ENCODE results near the gene BLOC1S5.

BLOC1S5 gene

GRCh38 chr6:8063761-8064637, at the start of gene BLOC1S5:
TSS of gene BLOC1S5 (minus strand) at chr6:8064389. CDS start at chr6:8064376, 13 bp downstream.
- peak; percentile 57 to 97 (median 92) for DNase-seq

GRCh38 chr6:8113131-8113654, 49.0 kb upstream of the BLOC1S5 start:
- no peak for DNase-seq

GRCh38 chr6:8110725-8111124, 46.5 kb upstream of the BLOC1S5 start:
- no peak for DNase-seq

GRCh38 chr6:8110117-8110721, 46.0 kb upstream of the BLOC1S5 start:
- no peak for DNase-seq

- DNase-seq: no peak
These were observed 44.8 kb upstream of the BLOC1S5 start for GRCh38 chr6:8108759-8109539.

- peak in 4 of 56 donors; percentile 1 to 17 (median 9) for DNase-seq
These were observed 44.0 kb upstream of the BLOC1S5 start for GRCh38 chr6:8108031-8108660.

GRCh38 chr6:8105791-8106190, 41.6 kb upstream of the BLOC1S5 start:
- no peak for DNase-seq

- DNase-seq: no peak
These were observed 39.5 kb upstream of the BLOC1S5 start for GRCh38 chr6:8103726-8104125.

- peak; percentile 55 to 98 (median 92) for DNase-seq
These were observed 38.2 kb upstream of the BLOC1S5 start, which contains the start of gene EEF1E1 for GRCh38 chr6:8102122-8102958. TSS of gene EEF1E1 (minus strand) at chr6:8102548. CDS start at chr6:8102521, 27 bp downstream.

- DNase-seq: no peak
These were observed 36.1 kb upstream of the BLOC1S5 start for GRCh38 chr6:8100159-8100854.

- DNase-seq: no peak
These were observed 26.5 kb upstream of the BLOC1S5 start for GRCh38 chr6:8090650-8091049.

- DNase-seq: no peak
These were observed 24.7 kb upstream of the BLOC1S5 start for GRCh38 chr6:8088886-8089285.

GRCh38 chr6:8087870-8088754, 23.9 kb upstream of the BLOC1S5 start:
- DNase-seq: no peak

- DNase-seq: no peak
These were observed 22.6 kb upstream of the BLOC1S5 start for GRCh38 chr6:8086755-8087306.

GRCh38 chr6:8085053-8085511, 20.9 kb upstream of the BLOC1S5 start:
- no peak for DNase-seq

- no peak for DNase-seq
These were observed 20.4 kb upstream of the BLOC1S5 start for GRCh38 chr6:8084586-8084985.

GRCh38 chr6:8082954-8083858, 19.0 kb upstream of the BLOC1S5 start:
- no peak for DNase-seq

Data from nucleus accumbens (tissue), 56 donors.